Bone marrow (tissue), 2 donors: Measurements from ENCODE around the gene SUCLG2.
A peak's percentile ranks its signal among the peaks of the same experiment; 100 is the strongest.
"Not testable (repeated sequence)": the region's sequence is repeated elsewhere in the genome, so short reads cannot be mapped to it uniquely, and the experiment has no call there.

Experiments used
- DNase-seq, 2 donors: peaks; one replicate each; lab custom pipeline; 2025; lab: John Stamatoyannopoulos, UW

The SUCLG2 gene

DNA sequence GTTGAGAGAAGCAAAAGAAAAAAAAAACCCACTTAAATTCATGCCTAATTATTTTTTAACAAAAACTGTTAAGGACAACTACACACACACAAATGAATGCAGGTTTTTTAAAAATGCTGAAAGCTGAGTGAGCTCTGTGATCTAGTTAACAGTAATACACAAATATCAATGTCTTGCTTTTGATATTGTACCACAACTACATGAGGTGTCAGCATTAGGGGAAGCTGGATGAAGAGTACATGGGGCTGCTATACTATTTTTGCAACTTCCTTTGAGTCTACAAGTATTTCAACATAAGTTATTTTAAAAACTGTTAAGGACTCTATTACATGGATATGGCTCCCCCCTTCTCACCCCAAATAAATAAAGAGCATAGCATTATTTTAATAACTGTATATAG, 44.7 kb downstream of the SUCLG2 start:
- no peak for DNase-seq

- DNase-seq: no peak
Observed at GRCh38 chr3:67608034-67608433, 46.4 kb downstream of the SUCLG2 start.

GRCh38 chr3:67605377-67605776, 49.0 kb downstream of the SUCLG2 start:
- no peak for DNase-seq

GRCh38 chr3:67602816-67603215, 51.6 kb downstream of the SUCLG2 start:
- peak in 1 of 2 donors; percentile 43 for DNase-seq

GRCh38 chr3:67601919-67602608, 52.3 kb downstream of the SUCLG2 start:
- DNase-seq: no peak

DNA sequence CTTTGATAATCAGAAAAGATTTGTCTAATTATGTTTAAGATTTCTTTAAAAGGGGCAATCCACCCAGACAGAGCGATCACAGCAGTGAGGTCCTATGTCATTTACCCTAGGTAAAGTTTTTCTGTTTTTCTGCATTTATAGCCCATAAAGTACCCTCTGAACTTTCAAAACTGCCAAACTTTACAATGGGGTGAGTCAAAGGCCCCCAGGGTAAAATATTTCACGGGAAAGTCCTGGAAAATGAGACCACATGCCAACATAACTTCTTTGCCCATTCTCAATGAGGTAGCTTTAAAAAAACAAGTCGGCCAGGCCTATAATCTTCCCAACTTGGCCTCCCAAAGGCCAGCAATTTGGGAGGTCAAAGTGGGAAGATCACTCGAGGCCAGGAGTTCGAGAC, 53.0 kb downstream of the SUCLG2 start:
- DNase-seq: no peak

DNA sequence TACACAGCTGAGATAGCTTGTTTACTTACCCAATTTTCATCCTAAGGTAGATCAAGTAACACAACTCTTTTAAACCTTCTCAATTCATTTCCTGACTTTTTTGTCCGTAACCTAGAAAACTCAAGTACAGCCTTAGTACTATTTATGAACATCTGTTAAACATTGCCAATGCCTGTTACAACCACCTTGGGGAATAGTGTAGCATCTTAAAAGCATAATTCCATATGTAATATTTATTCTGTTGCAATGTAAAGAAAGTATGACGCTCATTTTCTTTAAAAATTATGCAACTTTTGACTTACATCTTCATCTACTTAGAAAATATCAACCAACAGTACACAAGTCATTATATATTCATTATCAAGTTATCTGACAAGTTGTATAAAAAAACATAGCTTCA, 54.6 kb downstream of the SUCLG2 start:
- DNase-seq: no peak

DNA sequence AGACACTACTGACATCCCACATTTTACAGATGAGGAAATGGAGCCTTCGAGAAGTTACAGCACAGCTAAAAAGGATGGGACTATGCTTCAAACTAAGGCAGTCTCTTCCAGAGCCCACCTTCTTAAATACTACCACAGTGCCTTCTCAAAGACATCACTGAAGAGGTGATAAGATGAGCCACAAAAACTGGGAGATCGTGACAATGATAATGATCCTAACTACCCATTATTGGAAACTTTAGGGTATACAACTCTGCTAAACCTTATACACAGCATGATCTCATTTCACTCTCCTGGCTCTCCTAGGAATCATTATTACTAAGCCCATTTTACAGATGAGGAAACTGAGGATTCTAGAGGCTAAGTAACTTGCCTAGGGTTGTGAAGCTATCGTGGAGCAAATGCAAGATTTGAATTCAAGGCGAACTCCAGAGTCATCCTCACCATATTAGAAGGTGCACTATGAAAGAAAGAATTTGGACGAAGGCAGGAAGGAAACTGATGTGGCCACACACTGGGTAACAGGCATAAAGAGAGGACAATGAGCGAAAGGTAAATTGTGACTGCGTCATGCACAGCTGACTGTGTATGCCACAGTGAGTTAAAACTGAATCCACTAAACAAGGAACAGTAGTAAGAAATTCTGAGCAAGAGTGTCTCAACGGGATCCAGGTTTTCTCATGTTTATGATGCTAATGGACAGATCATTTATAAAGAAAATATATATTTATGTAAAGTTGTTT, 55.4 kb downstream of the SUCLG2 start:
- no peak for DNase-seq

- DNase-seq: no peak
Observed at GRCh38 chr3:67595424-67595823, 59.0 kb downstream of the SUCLG2 start.

- DNase-seq: no peak
Observed at GRCh38 chr3:67593761-67594234, 60.6 kb downstream of the SUCLG2 start.

GRCh38 chr3:67592057-67592456, 62.4 kb downstream of the SUCLG2 start:
- no peak for DNase-seq

DNA sequence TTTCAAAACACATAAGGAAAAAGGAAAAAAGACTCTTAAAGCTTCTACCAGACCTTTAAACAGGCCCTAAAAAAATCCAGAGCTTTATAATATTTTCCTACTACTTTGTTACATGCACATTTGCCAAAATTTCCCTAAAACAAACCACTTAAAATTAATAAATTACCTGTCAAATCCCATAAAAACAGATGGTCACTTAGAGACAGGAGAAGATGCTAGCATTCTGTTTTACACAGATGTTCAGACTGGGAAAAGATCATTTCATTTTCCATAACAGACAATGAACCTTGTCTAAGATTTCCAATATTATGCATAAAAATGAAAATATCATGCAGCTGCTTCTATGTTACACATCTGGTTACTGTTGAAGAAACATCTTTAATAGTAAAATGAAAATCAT, 66.6 kb downstream of the SUCLG2 start:
- no peak for DNase-seq

DNA sequence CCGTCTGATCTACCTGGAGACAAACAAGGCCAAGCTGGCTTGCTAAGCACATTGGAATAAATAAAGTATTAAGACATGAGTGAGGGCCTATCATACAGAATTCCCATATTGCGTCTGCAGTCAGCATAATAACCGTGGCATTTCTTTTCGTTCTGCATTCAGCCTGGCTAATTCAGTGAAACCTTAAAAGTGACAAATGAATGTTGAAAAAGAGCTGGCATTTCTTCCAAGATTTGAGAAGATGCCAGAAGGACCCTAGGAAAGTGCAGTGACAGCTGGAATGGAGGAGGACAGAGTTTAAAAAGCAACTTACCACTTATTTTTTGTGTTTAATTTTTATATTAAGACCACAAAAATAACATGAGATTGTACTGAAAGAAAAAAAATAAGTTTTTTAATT, 67.1 kb downstream of the SUCLG2 start:
- no peak for DNase-seq

DNA sequence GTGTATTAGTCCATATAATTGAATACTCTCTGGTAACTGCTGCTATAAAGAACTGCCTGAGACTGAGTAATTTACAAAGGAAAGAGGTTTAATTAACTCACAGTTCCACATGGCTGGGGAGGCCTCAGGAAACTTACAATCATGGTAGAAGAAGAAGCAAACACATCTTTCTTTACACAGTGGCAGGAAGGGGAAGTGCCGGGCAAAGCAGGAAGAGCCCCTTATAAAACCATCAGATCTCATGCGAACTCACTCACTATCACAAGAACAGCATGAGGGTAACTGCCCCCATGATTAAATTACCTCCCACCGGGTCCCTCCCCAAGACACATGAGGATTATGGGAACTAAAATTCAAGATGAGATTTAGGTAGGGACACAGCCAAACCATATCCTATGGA, 69.8 kb downstream of the SUCLG2 start:
- not testable (repeated sequence) for DNase-seq

DNA sequence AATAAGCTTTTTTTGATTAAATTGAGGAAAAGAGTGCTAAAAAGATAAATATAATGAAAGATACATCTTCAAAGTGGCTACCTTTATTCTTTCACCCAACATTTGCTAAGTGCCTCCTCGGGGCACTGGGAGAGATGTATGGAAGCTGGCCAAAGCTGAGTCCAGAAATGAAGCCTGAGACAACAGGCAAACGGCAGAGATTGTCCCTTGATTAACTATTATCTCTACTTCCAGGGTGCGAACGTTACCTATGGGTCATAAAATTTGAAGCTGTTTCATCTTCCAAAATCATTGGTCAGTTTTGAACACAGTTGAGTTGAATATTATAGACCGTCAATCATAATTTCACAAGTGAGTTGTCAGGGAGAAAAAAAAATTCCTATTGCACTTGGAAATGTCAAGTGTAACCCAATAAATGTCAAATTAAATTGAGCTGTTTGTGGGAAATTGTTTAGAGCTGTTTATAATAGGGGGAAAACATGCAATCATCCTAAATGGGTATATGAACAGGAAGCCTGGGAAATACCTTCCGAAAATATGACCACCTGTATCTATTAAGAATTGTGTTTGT, 73.9 kb downstream of the SUCLG2 start:
- no peak for DNase-seq

- no peak for DNase-seq
Observed at GRCh38 chr3:67578416-67578815, 76.0 kb downstream of the SUCLG2 start.

GRCh38 chr3:67576441-67576840, 78.0 kb downstream of the SUCLG2 start:
- no peak for DNase-seq

- no peak for DNase-seq
Observed at GRCh38 chr3:67569324-67569723, 85.1 kb downstream of the SUCLG2 start.

DNA sequence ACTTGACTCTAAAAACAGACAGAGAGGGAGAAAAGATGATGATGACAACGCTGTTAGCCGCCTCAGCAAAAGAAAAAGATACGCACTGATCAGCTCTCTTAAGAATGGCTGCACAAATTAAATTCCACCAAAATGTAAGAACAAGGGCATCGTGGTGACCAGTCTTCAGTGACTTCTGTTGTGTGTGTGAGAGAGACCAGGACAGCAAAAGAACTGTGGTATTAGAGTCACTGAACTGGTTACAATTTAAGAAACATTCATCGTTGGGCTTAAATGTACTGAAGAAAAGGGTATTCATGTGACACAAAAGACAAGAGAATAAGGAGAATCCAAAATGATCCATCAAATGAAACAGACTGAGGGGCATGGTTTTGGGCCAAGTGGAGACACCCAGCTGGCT, 86.5 kb downstream of the SUCLG2 start:
- DNase-seq: no peak

- no peak for DNase-seq
Observed at GRCh38 chr3:67564973-67565372, 89.4 kb downstream of the SUCLG2 start.

- DNase-seq: no peak
Observed at GRCh38 chr3:67564008-67564407, 90.4 kb downstream of the SUCLG2 start.

DNA sequence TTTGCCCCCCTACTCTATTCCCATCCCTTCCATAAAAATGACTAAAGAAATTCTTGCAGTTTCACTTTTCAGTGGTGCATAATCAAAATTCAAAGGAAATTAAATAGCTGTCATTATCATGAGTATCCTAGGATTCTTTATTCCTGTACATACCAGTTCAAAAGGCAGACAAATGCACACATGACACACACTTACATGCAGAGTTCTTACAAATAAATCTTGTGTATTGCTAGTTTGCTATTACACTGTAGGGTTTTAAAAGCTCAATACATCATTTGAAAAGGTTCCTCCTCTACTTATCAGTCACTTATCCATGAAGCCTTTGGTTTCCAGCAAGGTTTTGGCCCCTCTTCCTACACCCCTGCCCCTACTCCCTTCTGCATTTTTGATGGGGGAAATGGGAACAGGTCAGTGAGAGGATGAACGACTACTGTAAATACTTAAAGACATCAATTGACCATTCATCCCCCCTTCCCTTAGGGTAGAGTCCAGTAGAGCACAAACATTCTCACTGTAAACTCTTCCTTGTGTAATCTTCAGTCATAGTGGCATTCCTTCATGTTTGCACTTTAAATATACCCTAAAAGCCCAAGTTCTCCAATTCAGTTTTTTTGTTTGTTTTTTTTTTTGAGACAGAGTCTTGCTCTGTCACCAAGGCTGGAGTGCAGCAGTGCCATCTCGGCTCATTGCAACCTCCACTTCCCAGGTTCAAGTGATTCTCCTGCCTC, 92.6 kb downstream of the SUCLG2 start:
- no peak for DNase-seq

GRCh38 chr3:67561266-67561665, 93.1 kb downstream of the SUCLG2 start:
- no peak for DNase-seq
